PFSK-1 (cell line): ENCODE data around the gene ZNF536.

Source experiments
- FOXP2 ChIP-seq: optimal IDR thresholded peaks from 2 replicates; pipeline ENCODE3; 2011; ENCODE audit warnings: borderline replicate concordance, control low read depth, inconsistent platforms; ENCODE audit not compliant: insufficient read depth; ENCODE audit errors: extremely low read length, extremely low read depth
- POLR2AphosphoS5 ChIP-seq: IDR thresholded peaks from 2 replicates; pipeline ENCODE4 v1.6.1; 2012; ENCODE audit warnings: low read depth, mild to moderate bottlenecking, control low read depth, low read length, moderate library complexity
- REST ChIP-seq, 2 experiments: IDR thresholded peaks; 2 replicates each; pipeline versions ENCODE4 v1.6.1 to v1.8.0; 2011 to 2012; ENCODE audit warnings: low read depth in 2 of 2, low read length in 2 of 2, control low read depth in 1 of 2, inconsistent platforms in 1 of 2, mild to moderate bottlenecking in 1 of 2, moderate library complexity in 1 of 2; ENCODE audit not compliant: insufficient read depth in 1 of 2
- SIN3A ChIP-seq: IDR thresholded peaks from 2 replicates; pipeline ENCODE4 v1.6.1; 2012; ENCODE audit warnings: mild to moderate bottlenecking, low read length, moderate library complexity, borderline replicate concordance; ENCODE audit not compliant: insufficient read depth
- TAF1 ChIP-seq: IDR thresholded peaks from 2 replicates; pipeline ENCODE4 v1.6.1; 2012; ENCODE audit warnings: low read length, control low read depth, borderline replicate concordance; ENCODE audit not compliant: insufficient read depth

GRCh38 chr19:30558793-30559192 lies 186.6 kb downstream of the ZNF536 start:
- TF ChIP-seq POLR2AphosphoS5 = no peak
- no peak for TF ChIP-seq REST (IDR thresholded peaks at IDR 0.05; ENCODE audit: insufficient read depth in 1 of 2, low read depth in 2 of 2, low read length in 2 of 2)
- TF ChIP-seq SIN3A = no peak
- no peak for TF ChIP-seq TAF1
- no peak for TF ChIP-seq FOXP2
